Measurements from ENCODE around the gene EHD2. TPM values are rescaled to one million over a fixed set of nuclear protein-coding genes. Genes with fewer than 3 reads are reported as not detected.

EHD2 gene
- total and polyA plus RNA-seq, 2 of the 13 experiments (the other 11 are each of a cell fraction or from before 2014, with no cell fraction given) = 0.09 to 0.28 TPM

GRCh38 chr19:47778954-47779351 is 65.7 kb downstream of the EHD2 start:
- Histone ChIP-seq H3K4me1 (ENCODE audit: insufficient read depth, low read length) (peaks cover 43% of the 10 kb centered on the region), H4K20me1 (ENCODE audit: insufficient read depth, low read length) (no peaks in the 10 kb centered on the region), H3K36me3 (replicated peaks in 1 of 2; ENCODE audit: control insufficient read depth in 1 of 2, insufficient read depth in 2 of 2, low read length in 2 of 2) (peaks cover 0 to 15% of the 10 kb centered on the region in 2 experiments; a peak in 3 of 5 replicates), H3K9me3 (ENCODE audit: low read length) (no peaks in the 10 kb centered on the region), H3K9ac (ENCODE audit: insufficient read depth, low read depth, low read length) (peak overlapping the region; percentile 97), H3K79me2 (ENCODE audit: insufficient read depth, low read length) (peaks cover 18% of the 10 kb centered on the region), H3K4me3 (replicated peaks in 1 of 3; ENCODE audit: insufficient read depth in 1 of 3, low read depth in 2 of 3, low read length in 3 of 3) (peak overlapping the region; percentile 88 to 95 (median 93)), H2AFZ (ENCODE audit: low read length) (no peak overlapping the region), H3K4me2 (ENCODE audit: low read depth, low read length) (peak overlapping the region; percentile 94), H3K27ac (ENCODE audit: extremely low read length, insufficient read depth, low read length) (peak overlapping the region; percentile 91), H3K27me3 (ENCODE audit: control insufficient read depth in 1 of 2, insufficient read depth in 2 of 2, low read length in 2 of 2) (no peaks in the 10 kb centered on the region; a peak in 1 of 5 replicates)
- no peak for DNase-seq (ENCODE audit: low spot score)
- 2% methylated on average over 16 of the region's 20 CpGs for WGBS (ENCODE audit: low lambda C conversion rate)
- BruUV-seq (replicated peaks) = TSS peak; percentile 87
- intact Hi-C loops (cut with micrococcal nuclease; ENCODE audit: unreplicated experiment) (no loop called here), in situ Hi-C loops (cut with HindIII; ENCODE audit: extremely low pct_ligation_motif_present, low pct_unique_long_range_greater_than_20kb) (no loop called here)
- ATAC-seq = no peak
- POLR2A ChIA-PET = no interaction called here
- FAIRE-seq = no peak
- CTCF ChIA-PET (ENCODE audit: low intra/inter-chr PET ratio, low total read pairs) = no interaction called here
- TF ChIP-seq TCF12 (IDR thresholded peaks at IDR 0.05) (no peak), TCF12 (CRISPR knock-in tag; IDR thresholded peaks at IDR 0.05) (no peak), ZNF652 (CRISPR knock-in tag; IDR thresholded peaks at IDR 0.05; ENCODE audit: borderline replicate concordance, low read depth) (no peak), PHF20 (CRISPR knock-in tag; IDR thresholded peaks at IDR 0.05) (peak; percentile 36), ZNF18 (CRISPR knock-in tag; IDR thresholded peaks at IDR 0.05; ENCODE audit: insufficient replicate concordance) (no peak), ZNF589 (CRISPR knock-in tag; conservative IDR thresholded peaks at IDR 0.05) (0 out of 2 replicates have a peak, but pooled peaks have one; percentile 5), ARID3A (IDR thresholded peaks at IDR 0.05; ENCODE audit: low read depth, low read length) (no peak), HNRNPL (IDR thresholded peaks at IDR 0.05; ENCODE audit: low read depth, low read length) (no peak), TFE3 (CRISPR knock-in tag; IDR thresholded peaks at IDR 0.05) (no peak), ZNF282 (IDR thresholded peaks at IDR 0.05; ENCODE audit: partially characterized antibody) (no peak), ZNF841 (CRISPR knock-in tag; IDR thresholded peaks at IDR 0.05; ENCODE audit: borderline replicate concordance) (0 out of 2 replicates have a peak, but pooled peaks have one; percentile 3), DR1 (CRISPR knock-in tag; IDR thresholded peaks at IDR 0.05) (no peak), ZBTB7A (CRISPR knock-in tag; IDR thresholded peaks at IDR 0.05) (no peak), BRD4 (CRISPR knock-in tag; IDR thresholded peaks at IDR 0.05) (no peak)
- TF ChIP-seq, protein P1, sequence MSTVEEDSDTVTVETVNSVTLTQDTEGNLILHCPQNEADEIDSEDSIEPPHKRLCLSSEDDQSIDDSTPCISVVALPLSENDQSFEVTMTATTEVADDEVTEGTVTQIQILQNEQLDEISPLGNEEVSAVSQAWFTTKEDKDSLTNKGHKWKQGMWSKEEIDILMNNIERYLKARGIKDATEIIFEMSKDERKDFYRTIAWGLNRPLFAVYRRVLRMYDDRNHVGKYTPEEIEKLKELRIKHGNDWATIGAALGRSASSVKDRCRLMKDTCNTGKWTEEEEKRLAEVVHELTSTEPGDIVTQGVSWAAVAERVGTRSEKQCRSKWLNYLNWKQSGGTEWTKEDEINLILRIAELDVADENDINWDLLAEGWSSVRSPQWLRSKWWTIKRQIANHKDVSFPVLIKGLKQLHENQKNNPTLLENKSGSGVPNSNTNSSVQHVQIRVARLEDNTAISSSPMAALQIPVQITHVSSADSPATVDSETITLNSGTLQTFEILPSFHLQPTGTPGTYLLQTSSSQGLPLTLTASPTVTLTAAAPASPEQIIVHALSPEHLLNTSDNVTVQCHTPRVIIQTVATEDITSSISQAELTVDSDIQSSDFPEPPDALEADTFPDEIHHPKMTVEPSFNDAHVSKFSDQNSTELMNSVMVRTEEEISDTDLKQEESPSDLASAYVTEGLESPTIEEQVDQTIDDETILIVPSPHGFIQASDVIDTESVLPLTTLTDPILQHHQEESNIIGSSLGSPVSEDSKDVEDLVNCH (CRISPR knock-in tag; IDR thresholded peaks at IDR 0.05) = no peak
- TF ChIP-seq, protein P2, sequence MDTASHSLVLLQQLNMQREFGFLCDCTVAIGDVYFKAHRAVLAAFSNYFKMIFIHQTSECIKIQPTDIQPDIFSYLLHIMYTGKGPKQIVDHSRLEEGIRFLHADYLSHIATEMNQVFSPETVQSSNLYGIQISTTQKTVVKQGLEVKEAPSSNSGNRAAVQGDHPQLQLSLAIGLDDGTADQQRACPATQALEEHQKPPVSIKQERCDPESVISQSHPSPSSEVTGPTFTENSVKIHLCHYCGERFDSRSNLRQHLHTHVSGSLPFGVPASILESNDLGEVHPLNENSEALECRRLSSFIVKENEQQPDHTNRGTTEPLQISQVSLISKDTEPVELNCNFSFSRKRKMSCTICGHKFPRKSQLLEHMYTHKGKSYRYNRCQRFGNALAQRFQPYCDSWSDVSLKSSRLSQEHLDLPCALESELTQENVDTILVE (CRISPR knock-in tag; IDR thresholded peaks at IDR 0.05) = no peak
- TF ChIP-seq, protein P3, sequence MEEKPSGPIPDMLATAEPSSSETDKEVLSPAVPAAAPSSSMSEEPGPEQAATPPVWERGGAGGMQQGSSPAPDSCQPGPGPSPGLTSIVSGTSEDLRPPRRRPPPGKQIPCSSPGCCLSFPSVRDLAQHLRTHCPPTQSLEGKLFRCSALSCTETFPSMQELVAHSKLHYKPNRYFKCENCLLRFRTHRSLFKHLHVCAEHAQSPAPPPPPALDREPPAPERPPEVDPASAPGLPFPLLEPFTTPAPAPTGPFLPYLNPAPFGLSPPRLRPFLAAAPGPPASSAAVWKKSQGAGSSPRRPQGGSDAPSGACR (CRISPR knock-in tag; IDR thresholded peaks at IDR 0.05) = no peak

Data from HepG2 (cell line).